SK-N-SH treated with all-trans-retinoic acid at 6 μM for 48 hours (cell line): ENCODE results near the gene KLF2.

ENCODE experiments used
- CSDC2 ChIP-seq: fragments of 250-450 bp; sonication (Bioruptor Pico); IDR thresholded peaks from 2 replicates; pipeline ENCODE4 v1.5.0; 2020; ENCODE audit warnings: mild to moderate bottlenecking, moderate library complexity
- ISL1 ChIP-seq: fragments of 250-450 bp; sonication (Bioruptor Pico); IDR thresholded peaks from 2 replicates; pipeline ENCODE4 v2.1.2; 2022; ENCODE audit warnings: mild to moderate bottlenecking, moderate library complexity
- RARB ChIP-seq: fragments of 250-450 bp; sonication (Bioruptor Pico); IDR thresholded peaks from 2 replicates; pipeline ENCODE4 v1.8.0; 2021; ENCODE audit warnings: mild to moderate bottlenecking, moderate library complexity
- TCF4 ChIP-seq: fragments of 250-450 bp; sonication (Bioruptor Pico); IDR thresholded peaks from 2 replicates; pipeline ENCODE4 v1.8.0; 2021; ENCODE audit warnings: mild to moderate bottlenecking, moderate library complexity, borderline replicate concordance
- TOX ChIP-seq: fragments of 250-450 bp; sonication (Bioruptor Pico); IDR thresholded peaks from 2 replicates; pipeline ENCODE4 v1.8.0; 2021; ENCODE audit warnings: mild to moderate bottlenecking, moderate library complexity, borderline replicate concordance
- ZFP3 ChIP-seq: fragments of 250-450 bp; sonication (Bioruptor Pico); IDR thresholded peaks from 2 replicates; pipeline ENCODE4 v1.5.0; 2020; ENCODE audit warnings: mild to moderate bottlenecking, moderate library complexity
- ZNF565 ChIP-seq: fragments of 450-650 bp; formaldehyde crosslinking; conservative IDR thresholded peaks from 2 replicates; pipeline ENCODE4 v1.5.0; 2020; ENCODE audit warnings: low read depth, mild to moderate bottlenecking, moderate library complexity
- ZNF8 ChIP-seq: fragments of 450-650 bp; formaldehyde crosslinking; IDR thresholded peaks from 2 replicates; pipeline ENCODE4 v1.5.0; 2020; ENCODE audit warnings: mild to moderate bottlenecking, moderate library complexity
- TF ChIP-seq, protein P1 (sequence below): fragments of 250-450 bp; sonication (Bioruptor Pico); IDR thresholded peaks from 2 replicates; pipeline ENCODE4 v1.8.0; 2021; ENCODE audit warnings: low read depth, mild to moderate bottlenecking, moderate library complexity, borderline replicate concordance
- TF ChIP-seq, protein P2 (sequence below): fragments of 250-450 bp; sonication (Bioruptor Pico); IDR thresholded peaks from 2 replicates; pipeline ENCODE4 v1.5.1; 2020; ENCODE audit warnings: low read depth, mild to moderate bottlenecking, moderate library complexity
- TF ChIP-seq, protein P3 (sequence below): fragments of 250-450 bp; sonication (Bioruptor Pico); IDR thresholded peaks from 2 replicates; pipeline ENCODE4 v1.5.1; 2021; ENCODE audit warnings: mild to moderate bottlenecking, moderate library complexity
- TF ChIP-seq, protein P4 (sequence below): fragments of 250-450 bp; sonication (Bioruptor Pico); IDR thresholded peaks from 2 replicates; pipeline ENCODE4 v1.8.0; 2020; ENCODE audit warnings: mild to moderate bottlenecking, moderate library complexity, borderline replicate concordance
- TF ChIP-seq, protein P5 (sequence below): fragments of 250-450 bp; sonication (Bioruptor Pico); IDR thresholded peaks from 2 replicates; pipeline ENCODE4 v1.5.0; 2020; ENCODE audit warnings: mild to moderate bottlenecking, moderate library complexity

DNA sequence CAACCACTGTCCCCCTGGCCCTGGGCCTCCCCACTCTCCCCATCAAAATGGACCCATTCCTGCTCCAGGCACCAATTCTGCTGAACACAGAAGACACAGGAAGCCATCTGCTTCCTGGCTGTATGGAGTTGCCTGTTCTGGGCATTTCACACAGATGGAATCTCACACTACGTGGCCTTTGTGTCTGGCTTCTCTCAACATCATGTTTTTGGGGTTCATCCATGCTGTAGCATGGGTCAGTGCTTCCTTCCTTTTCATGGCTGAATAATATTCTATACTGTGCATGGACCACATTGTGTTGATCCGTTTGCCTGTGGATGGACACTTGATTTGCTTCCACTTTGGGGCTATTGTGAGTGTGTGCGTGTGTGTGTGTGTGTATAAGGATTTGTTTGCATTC lies 15.0 kb upstream of the KLF2 start:
- no peak for TF ChIP-seq RARB (CRISPR knock-in tag)
- TF ChIP-seq ZNF565, result no peak
- TF ChIP-seq, protein P1, sequence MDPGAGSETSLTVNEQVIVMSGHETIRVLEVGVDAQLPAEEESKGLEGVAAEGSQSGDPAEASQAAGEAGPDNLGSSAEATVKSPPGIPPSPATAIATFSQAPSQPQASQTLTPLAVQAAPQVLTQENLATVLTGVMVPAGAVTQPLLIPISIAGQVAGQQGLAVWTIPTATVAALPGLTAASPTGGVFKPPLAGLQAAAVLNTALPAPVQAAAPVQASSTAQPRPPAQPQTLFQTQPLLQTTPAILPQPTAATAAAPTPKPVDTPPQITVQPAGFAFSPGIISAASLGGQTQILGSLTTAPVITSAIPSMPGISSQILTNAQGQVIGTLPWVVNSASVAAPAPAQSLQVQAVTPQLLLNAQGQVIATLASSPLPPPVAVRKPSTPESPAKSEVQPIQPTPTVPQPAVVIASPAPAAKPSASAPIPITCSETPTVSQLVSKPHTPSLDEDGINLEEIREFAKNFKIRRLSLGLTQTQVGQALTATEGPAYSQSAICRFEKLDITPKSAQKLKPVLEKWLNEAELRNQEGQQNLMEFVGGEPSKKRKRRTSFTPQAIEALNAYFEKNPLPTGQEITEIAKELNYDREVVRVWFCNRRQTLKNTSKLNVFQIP, result no peak
- TF ChIP-seq CSDC2 (CRISPR knock-in tag), result no peak
- TF ChIP-seq ZFP3 (CRISPR knock-in tag), result no peak
- no peak for TF ChIP-seq ISL1 (CRISPR knock-in tag)
- no peak for TF ChIP-seq TCF4 (CRISPR knock-in tag)
- TF ChIP-seq, protein P2, sequence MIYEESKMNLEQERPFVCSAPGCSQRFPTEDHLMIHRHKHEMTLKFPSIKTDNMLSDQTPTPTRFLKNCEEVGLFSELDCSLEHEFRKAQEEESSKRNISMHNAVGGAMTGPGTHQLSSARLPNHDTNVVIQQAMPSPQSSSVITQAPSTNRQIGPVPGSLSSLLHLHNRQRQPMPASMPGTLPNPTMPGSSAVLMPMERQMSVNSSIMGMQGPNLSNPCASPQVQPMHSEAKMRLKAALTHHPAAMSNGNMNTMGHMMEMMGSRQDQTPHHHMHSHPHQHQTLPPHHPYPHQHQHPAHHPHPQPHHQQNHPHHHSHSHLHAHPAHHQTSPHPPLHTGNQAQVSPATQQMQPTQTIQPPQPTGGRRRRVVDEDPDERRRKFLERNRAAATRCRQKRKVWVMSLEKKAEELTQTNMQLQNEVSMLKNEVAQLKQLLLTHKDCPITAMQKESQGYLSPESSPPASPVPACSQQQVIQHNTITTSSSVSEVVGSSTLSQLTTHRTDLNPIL, result no peak
- TF ChIP-seq, protein P3, sequence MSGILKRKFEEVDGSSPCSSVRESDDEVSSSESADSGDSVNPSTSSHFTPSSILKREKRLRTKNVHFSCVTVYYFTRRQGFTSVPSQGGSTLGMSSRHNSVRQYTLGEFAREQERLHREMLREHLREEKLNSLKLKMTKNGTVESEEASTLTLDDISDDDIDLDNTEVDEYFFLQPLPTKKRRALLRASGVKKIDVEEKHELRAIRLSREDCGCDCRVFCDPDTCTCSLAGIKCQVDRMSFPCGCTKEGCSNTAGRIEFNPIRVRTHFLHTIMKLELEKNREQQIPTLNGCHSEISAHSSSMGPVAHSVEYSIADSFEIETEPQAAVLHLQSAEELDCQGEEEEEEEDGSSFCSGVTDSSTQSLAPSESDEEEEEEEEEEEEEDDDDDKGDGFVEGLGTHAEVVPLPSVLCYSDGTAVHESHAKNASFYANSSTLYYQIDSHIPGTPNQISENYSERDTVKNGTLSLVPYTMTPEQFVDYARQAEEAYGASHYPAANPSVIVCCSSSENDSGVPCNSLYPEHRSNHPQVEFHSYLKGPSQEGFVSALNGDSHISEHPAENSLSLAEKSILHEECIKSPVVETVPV, result no peak
- TF ChIP-seq, protein P4, sequence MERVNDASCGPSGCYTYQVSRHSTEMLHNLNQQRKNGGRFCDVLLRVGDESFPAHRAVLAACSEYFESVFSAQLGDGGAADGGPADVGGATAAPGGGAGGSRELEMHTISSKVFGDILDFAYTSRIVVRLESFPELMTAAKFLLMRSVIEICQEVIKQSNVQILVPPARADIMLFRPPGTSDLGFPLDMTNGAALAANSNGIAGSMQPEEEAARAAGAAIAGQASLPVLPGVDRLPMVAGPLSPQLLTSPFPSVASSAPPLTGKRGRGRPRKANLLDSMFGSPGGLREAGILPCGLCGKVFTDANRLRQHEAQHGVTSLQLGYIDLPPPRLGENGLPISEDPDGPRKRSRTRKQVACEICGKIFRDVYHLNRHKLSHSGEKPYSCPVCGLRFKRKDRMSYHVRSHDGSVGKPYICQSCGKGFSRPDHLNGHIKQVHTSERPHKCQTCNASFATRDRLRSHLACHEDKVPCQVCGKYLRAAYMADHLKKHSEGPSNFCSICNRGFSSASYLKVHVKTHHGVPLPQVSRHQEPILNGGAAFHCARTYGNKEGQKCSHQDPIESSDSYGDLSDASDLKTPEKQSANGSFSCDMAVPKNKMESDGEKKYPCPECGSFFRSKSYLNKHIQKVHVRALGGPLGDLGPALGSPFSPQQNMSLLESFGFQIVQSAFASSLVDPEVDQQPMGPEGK (CRISPR knock-in tag), result no peak
- TF ChIP-seq, protein P5, sequence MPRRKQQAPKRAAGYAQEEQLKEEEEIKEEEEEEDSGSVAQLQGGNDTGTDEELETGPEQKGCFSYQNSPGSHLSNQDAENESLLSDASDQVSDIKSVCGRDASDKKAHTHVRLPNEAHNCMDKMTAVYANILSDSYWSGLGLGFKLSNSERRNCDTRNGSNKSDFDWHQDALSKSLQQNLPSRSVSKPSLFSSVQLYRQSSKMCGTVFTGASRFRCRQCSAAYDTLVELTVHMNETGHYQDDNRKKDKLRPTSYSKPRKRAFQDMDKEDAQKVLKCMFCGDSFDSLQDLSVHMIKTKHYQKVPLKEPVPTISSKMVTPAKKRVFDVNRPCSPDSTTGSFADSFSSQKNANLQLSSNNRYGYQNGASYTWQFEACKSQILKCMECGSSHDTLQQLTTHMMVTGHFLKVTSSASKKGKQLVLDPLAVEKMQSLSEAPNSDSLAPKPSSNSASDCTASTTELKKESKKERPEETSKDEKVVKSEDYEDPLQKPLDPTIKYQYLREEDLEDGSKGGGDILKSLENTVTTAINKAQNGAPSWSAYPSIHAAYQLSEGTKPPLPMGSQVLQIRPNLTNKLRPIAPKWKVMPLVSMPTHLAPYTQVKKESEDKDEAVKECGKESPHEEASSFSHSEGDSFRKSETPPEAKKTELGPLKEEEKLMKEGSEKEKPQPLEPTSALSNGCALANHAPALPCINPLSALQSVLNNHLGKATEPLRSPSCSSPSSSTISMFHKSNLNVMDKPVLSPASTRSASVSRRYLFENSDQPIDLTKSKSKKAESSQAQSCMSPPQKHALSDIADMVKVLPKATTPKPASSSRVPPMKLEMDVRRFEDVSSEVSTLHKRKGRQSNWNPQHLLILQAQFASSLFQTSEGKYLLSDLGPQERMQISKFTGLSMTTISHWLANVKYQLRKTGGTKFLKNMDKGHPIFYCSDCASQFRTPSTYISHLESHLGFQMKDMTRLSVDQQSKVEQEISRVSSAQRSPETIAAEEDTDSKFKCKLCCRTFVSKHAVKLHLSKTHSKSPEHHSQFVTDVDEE (CRISPR knock-in tag), result no peak
- TF ChIP-seq TOX (CRISPR knock-in tag), result no peak
- TF ChIP-seq ZNF8, result no peak
